ENCODE data around the gene AADACL2. TPM values are rescaled to one million over a fixed set of nuclear protein-coding genes. Genes with fewer than 3 reads are reported as not detected.

Gene AADACL2, protein sequence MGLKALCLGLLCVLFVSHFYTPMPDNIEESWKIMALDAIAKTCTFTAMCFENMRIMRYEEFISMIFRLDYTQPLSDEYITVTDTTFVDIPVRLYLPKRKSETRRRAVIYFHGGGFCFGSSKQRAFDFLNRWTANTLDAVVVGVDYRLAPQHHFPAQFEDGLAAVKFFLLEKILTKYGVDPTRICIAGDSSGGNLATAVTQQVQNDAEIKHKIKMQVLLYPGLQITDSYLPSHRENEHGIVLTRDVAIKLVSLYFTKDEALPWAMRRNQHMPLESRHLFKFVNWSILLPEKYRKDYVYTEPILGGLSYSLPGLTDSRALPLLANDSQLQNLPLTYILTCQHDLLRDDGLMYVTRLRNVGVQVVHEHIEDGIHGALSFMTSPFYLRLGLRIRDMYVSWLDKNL
- not detected in 2 replicates for total RNA-seq (2021)
- long read RNA-seq: 0 reads

DNA sequence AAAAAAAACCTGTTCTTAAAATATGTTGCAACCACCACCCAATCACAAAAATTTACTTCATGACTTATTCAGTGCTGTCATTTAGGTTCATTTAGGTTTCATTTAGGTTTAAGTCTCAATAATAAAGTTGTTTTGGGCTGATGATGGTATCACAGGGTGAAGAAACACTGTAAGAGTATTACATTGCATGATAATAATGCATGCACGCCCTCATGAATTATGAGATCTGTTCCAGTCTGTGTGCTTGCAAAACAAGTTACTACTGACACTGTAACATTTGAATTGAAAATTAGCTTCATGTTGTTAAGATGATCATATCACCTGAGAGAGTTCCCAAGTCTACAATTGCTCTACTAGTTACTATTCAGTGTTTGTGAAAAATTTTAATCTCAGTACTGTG is at the start of gene AADACL2:
Gene AADACL2 (plus strand): TSS at position 315 of the 400 bp plus-strand sequence. CDS start 109 bp downstream, outside the sequence.
- H3K36me3 Mint-ChIP-seq (ENCODE audit: insufficient read depth in 1 of 3, low read depth in 3 of 3): peaks cover 0 to 5% (median 0%) of the 10 kb centered on the region in 3 experiments; a peak in 1 of 7 replicates
- Histone ChIP-seq H3K18ac (ENCODE audit: insufficient read length, low read depth, low read length) (no peak within 1 kb of the TSS), H3K9ac (ENCODE audit: extremely low read depth, insufficient read length, low read length) (no peak within 1 kb of the TSS), H3K23ac (ENCODE audit: insufficient read length, low read depth, low read length) (no peak within 1 kb of the TSS), H4K5ac (ENCODE audit: insufficient read length, low read depth, low read length) (no peak within 1 kb of the TSS), H3K27me3 (ENCODE audit: insufficient read depth, low read length) (no peaks in the 10 kb centered on the region), H2BK5ac (ENCODE audit: insufficient read length, low read length) (no peak within 1 kb of the TSS), H3K27ac (ENCODE audit: insufficient read length, low read depth, low read length) (no peak within 1 kb of the TSS), H3K4ac (ENCODE audit: low read depth, low read length) (no peak within 1 kb of the TSS), H3K4me2 (ENCODE audit: insufficient read depth, insufficient read length, low read length) (no peak within 1 kb of the TSS), H3K23me2 (ENCODE audit: insufficient read length, low read depth, low read length, poor library complexity, severe bottlenecking) (no peaks in the 10 kb centered on the region), H3K79me2 (ENCODE audit: insufficient read depth, low read length) (no peaks in the 10 kb centered on the region), H2BK15ac (ENCODE audit: low read depth, low read length) (no peak within 1 kb of the TSS), H2BK20ac (ENCODE audit: low read depth, low read length, poor library complexity, severe bottlenecking) (no peak within 1 kb of the TSS), H2BK12ac (ENCODE audit: insufficient read length, low read depth, low read length) (no peak within 1 kb of the TSS), H3K56ac (ENCODE audit: insufficient read length, low read depth, low read length) (no peak within 1 kb of the TSS), H3T11ph (ENCODE audit: low read length) (no peak within 1 kb of the TSS), H3K79me1 (ENCODE audit: insufficient read depth, low read depth, low read length, poor library complexity, severe bottlenecking) (no peaks in the 10 kb centered on the region), H2BK120ac (ENCODE audit: low read depth, low read length, poor library complexity, severe bottlenecking) (no peak within 1 kb of the TSS), H3K4me1 (ENCODE audit: insufficient read depth, low read length) (no peaks in the 10 kb centered on the region), H3K9me3 (ENCODE audit: control insufficient read depth, low read depth, low read length) (no peaks in the 10 kb centered on the region), H4K20me1 (ENCODE audit: control insufficient read depth, insufficient read depth, insufficient read length) (no peaks in the 10 kb centered on the region), H2AK5ac (ENCODE audit: insufficient read length, low read length) (no peak within 1 kb of the TSS), H3K14ac (ENCODE audit: insufficient read depth, low read length) (no peak within 1 kb of the TSS), H4K91ac (ENCODE audit: insufficient read length, low read depth, low read length) (no peak within 1 kb of the TSS), H2AFZ (ENCODE audit: low read length) (no peak within 1 kb of the TSS), H4K8ac (replicated peaks; ENCODE audit: insufficient read length, low read depth, low read length) (no peak within 1 kb of the TSS)
- TF ChIP-seq, protein P1, sequence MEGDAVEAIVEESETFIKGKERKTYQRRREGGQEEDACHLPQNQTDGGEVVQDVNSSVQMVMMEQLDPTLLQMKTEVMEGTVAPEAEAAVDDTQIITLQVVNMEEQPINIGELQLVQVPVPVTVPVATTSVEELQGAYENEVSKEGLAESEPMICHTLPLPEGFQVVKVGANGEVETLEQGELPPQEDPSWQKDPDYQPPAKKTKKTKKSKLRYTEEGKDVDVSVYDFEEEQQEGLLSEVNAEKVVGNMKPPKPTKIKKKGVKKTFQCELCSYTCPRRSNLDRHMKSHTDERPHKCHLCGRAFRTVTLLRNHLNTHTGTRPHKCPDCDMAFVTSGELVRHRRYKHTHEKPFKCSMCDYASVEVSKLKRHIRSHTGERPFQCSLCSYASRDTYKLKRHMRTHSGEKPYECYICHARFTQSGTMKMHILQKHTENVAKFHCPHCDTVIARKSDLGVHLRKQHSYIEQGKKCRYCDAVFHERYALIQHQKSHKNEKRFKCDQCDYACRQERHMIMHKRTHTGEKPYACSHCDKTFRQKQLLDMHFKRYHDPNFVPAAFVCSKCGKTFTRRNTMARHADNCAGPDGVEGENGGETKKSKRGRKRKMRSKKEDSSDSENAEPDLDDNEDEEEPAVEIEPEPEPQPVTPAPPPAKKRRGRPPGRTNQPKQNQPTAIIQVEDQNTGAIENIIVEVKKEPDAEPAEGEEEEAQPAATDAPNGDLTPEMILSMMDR (conservative IDR thresholded peaks at IDR 0.05): no peak
- no CpG with 5 or more reads among the region's 1 CpG for WGBS (ENCODE audit: extremely low coverage, insufficient read length, low lambda C conversion rate)
- no peaks in the 10 kb centered on the region for H3K4me1 Mint-ChIP-seq
- H3K27ac Mint-ChIP-seq: no peak within 1 kb of the TSS; a peak in 1 of 7 replicates
- H3K9me3 Mint-ChIP-seq: peaks cover 4 to 8% of the 10 kb centered on the region in 2 experiments; a peak in 4 of 5 replicates
- no peaks in the 10 kb centered on the region for H3K27me3 Mint-ChIP-seq (ENCODE audit: low read depth)
- DNase-seq: no peak
- no peak within 1 kb of the TSS for H3K4me3 Mint-ChIP-seq
